ENCODE data around the gene KCNV2.

The KCNV2 gene

DNA sequence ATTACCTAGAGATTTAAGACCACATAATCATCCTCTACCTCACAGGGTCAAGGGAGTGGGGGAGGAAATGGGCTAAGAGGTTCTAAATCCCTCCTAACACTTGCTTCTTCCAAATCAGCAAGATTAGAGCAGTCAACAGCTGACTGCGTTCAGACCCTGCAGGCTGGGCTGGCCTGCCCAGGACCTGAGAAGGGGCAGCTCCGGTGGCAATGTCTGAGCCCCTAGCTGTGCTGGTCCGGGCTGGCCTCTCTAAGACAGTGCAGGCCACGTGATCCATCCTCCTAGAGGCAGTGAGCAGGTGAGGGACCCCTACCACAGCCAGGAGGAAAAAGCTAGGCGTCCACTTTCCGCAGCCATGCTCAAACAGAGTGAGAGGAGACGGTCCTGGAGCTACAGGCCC, at the start of gene KCNV2:
TSS of gene KCNV2 (plus strand) at position 126 of the 400 bp plus-strand sequence. CDS start at position 356, 230 bp downstream.
- no peak within 1 kb of the TSS for H3K4me3 ChIP-seq (ENCODE audit: low read depth, low read length)
- TF ChIP-seq, protein P1, sequence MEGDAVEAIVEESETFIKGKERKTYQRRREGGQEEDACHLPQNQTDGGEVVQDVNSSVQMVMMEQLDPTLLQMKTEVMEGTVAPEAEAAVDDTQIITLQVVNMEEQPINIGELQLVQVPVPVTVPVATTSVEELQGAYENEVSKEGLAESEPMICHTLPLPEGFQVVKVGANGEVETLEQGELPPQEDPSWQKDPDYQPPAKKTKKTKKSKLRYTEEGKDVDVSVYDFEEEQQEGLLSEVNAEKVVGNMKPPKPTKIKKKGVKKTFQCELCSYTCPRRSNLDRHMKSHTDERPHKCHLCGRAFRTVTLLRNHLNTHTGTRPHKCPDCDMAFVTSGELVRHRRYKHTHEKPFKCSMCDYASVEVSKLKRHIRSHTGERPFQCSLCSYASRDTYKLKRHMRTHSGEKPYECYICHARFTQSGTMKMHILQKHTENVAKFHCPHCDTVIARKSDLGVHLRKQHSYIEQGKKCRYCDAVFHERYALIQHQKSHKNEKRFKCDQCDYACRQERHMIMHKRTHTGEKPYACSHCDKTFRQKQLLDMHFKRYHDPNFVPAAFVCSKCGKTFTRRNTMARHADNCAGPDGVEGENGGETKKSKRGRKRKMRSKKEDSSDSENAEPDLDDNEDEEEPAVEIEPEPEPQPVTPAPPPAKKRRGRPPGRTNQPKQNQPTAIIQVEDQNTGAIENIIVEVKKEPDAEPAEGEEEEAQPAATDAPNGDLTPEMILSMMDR (IDR thresholded peaks at IDR 0.05; ENCODE audit: borderline replicate concordance, insufficient read depth, low read depth, low read length), result no peak

DNA sequence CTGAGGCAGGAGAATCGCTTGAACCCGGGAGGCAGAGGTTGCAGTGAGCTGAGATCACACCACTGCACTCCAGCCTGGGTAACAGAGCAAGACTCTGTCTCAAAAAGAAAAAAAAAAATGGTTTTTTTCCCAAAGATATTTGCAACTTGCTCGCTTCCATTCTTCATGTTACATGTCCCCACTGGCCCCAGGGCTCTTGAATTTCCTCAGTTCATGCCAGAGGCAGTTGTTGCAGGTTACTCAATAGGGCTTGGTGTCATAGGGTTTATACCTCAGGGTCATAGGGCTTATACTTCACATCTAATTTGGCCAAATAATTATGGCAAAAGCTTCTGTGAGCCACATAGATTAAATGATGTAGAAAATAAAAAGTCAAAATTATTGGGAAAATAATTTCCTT, 44.1 kb upstream of the KCNV2 start:
- H3K4me3 ChIP-seq (ENCODE audit: low read depth, low read length), result no peak overlapping the region
- TF ChIP-seq, protein P1 (IDR thresholded peaks at IDR 0.05; ENCODE audit: borderline replicate concordance, insufficient read depth, low read depth, low read length), result no peak

DNA sequence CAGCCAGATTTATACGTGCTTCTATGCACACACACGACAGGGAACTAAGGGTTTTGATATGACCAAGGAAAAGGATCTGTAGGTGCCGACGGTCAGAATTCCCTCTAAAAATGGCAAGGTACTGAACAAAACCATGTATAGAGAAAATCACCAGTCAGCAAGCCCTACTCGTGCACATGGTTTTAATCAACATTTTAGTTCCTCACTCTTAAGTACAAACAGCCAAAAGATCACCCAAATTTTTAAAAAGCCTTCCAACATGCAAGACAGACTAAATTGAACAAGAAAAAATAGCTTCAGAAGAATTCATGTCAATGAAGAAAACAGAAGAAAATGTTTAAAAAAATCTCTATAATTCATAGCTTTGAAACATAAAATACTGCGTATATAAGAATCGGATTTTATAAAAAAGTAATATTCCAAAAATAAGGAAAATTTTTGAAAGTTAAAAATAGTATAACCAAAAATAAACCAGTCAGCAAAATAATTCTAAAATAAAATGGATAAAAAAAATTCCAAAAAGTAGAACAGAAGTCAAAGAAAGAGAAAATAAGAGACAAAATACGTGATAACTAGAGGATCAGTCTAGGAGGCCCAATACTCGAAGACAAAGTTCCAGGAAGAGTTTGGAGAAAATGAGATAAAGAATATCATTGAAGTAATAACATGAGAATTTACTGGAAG, 43.0 kb upstream of the KCNV2 start:
- TF ChIP-seq, protein P1 (IDR thresholded peaks at IDR 0.05; ENCODE audit: borderline replicate concordance, insufficient read depth, low read depth, low read length), result no peak

DNA sequence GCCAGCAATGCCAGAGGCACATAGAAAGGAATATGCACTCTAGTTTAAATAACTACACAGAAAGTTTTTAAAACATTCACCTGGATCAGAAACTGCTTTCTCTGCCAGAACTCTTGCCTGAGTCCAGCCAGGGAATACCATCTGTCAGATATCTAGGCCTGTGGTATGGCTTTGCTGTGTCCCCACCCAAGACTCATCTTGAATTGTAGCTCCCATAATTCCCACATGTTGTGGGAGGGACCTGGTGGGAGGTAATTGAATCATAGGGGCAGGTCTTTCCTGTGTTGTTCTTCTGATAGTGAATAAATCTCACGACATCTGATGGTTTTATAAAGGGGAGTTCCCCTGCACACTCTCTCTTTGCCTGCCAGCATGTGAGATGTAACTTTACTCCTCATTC, 41.5 kb upstream of the KCNV2 start:
- H3K4me3 ChIP-seq (ENCODE audit: low read depth, low read length), result no peak overlapping the region
- TF ChIP-seq, protein P1 (IDR thresholded peaks at IDR 0.05; ENCODE audit: borderline replicate concordance, insufficient read depth, low read depth, low read length), result no peak

More for the DNA sequence above, 43.0 kb upstream of the KCNV2 start:
- H3K4me3 ChIP-seq (ENCODE audit: low read depth, low read length), result no peak overlapping the region

DNA sequence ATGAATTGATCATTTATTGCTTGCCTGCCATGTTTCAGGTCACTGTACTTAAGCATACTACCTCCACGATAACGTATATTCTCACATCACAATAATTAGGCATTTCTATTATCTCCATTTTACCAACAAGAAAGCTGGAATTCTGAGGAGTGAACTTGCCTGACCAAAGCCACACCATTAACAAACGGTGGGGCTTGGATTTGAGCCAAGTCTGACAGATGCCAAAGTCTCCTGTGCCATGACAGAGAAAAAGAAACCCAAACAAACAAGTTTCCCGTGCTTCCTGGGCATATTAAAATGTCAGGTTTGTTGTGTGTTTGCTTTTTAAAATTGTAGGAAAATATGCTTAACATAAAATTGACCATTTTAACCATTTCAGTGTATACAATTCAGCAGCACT, 40.8 kb upstream of the KCNV2 start:
- TF ChIP-seq, protein P1 (IDR thresholded peaks at IDR 0.05; ENCODE audit: borderline replicate concordance, insufficient read depth, low read depth, low read length), result no peak
- H3K4me3 ChIP-seq (ENCODE audit: low read depth, low read length), result no peak overlapping the region

DNA sequence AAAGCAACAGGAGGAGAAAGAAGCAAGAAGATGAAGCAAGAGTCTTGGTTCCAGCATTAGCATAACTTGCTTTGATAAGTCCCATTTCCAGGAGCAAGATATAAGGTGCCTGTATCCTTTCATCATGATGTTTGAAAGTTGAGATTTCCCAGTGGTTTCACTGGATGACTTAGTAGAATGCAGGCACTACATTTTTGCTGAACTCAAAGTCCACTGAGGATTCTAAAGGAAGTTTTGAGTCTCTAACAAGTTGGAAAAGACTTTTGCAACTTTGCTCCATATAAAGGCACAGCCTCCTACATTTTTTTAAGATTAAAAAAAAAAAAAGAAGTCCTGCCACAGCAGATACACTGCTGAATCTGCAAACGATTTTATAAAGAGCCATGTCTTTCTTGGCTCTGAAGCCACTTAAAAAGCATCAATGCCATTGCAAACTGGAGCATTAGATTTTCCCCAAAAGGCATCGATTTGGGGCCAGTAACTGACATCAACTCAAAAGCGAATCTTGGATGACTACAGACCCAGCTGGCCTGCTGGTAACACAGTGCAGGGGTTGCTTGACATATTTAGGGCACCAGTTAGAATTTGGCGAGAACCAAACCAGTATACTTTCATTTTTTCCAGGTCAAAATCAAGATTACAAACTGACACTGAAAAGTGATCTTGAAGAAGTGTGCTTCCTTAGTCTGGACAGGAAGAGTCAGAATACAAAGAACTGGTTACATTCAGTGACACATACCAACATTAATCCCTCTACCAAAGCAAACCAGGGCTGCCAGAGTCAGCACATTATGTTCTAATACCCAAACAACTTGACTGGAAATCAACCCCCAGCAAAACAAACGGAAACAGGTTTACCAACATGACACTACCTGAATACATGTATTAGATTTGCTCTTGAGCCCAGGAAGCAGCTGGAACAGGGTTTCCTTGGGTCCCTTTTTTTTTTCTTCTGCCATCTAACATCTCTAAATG, 39.1 kb upstream of the KCNV2 start:
- TF ChIP-seq, protein P1 (IDR thresholded peaks at IDR 0.05; ENCODE audit: borderline replicate concordance, insufficient read depth, low read depth, low read length), result no peak
- H3K4me3 ChIP-seq (ENCODE audit: low read depth, low read length), result no peak overlapping the region
